Epithelial cell of proximal tubule (primary cell): ENCODE data around the gene C1QTNF5. TPM values are rescaled to one million over a fixed set of nuclear protein-coding genes. Genes with fewer than 3 reads are reported as not detected.

ENCODE experiments used
- DNase-seq: peaks from one replicate; pipeline ENCODE4 v3.0.0-alpha.2; 2011; ENCODE audit warnings: low read depth
- H3K4me3 ChIP-seq: 2 replicates; pipeline ENCODE4 v1.5.1; 2011; ENCODE audit warnings: low read depth, mild to moderate bottlenecking, low read length
- total RNA-seq: library from RNA; depleted of rRNA; stranded (reverse); fragments of >200 nt; gene quantifications from 2 replicates; pipeline ENCODE4 v1.2.3, GENCODE V29; 2015
- TF ChIP-seq, protein P1 (sequence below): conservative IDR thresholded peaks from 2 replicates; pipeline ENCODE4 v1.5.1; 2012; ENCODE audit warnings: low read depth, mild to moderate bottlenecking, low read length

C1QTNF5 gene
- total RNA-seq, 1 donor from 2014 or later: 1.8 TPM

DNA sequence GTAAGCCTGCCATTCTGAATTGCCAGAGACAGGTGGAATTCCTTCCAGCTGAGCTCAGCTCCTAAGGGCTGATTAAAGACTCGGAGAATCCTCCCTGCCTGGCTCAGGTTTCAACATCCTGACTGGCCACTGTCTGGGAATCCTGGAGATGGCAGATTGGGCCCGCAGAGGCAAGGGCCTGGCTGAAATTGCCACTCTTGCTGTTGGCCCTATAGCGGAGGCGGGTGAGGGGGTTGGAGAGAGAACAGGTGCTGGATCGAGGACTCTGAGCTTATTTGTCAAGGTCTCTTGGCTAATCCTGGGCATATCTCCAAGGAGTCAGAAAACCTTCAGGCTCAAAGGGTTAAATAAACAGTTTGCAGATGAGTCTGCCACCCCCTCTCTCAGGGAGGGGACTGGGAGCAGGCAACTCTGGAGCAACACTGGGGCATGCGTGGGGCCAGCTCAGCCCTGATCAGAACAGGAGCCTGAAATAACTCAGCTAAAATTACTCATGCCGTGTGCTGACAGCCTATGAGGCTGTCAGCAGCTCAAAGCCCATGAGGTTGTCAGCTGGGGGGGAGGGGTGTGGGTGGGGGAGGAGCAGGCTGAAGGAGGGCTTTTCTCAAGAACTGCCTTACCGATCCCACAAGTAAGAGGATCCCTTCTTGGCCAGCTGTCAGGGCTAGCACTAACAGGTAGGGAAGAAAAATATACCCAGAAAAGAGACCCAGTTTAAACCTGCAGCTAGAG is 20.5 kb upstream of the C1QTNF5 start:
- H3K4me3 ChIP-seq: peak overlapping the region; percentile 67
- TF ChIP-seq, protein P1, sequence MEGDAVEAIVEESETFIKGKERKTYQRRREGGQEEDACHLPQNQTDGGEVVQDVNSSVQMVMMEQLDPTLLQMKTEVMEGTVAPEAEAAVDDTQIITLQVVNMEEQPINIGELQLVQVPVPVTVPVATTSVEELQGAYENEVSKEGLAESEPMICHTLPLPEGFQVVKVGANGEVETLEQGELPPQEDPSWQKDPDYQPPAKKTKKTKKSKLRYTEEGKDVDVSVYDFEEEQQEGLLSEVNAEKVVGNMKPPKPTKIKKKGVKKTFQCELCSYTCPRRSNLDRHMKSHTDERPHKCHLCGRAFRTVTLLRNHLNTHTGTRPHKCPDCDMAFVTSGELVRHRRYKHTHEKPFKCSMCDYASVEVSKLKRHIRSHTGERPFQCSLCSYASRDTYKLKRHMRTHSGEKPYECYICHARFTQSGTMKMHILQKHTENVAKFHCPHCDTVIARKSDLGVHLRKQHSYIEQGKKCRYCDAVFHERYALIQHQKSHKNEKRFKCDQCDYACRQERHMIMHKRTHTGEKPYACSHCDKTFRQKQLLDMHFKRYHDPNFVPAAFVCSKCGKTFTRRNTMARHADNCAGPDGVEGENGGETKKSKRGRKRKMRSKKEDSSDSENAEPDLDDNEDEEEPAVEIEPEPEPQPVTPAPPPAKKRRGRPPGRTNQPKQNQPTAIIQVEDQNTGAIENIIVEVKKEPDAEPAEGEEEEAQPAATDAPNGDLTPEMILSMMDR: peak; percentile 10
- peak; percentile 87 for DNase-seq

- TF ChIP-seq, protein P1: no peak
- DNase-seq: no peak
- no peak overlapping the region for H3K4me3 ChIP-seq
Observed at GRCh38 chr11:119359365-119360214, 18.9 kb upstream of the C1QTNF5 start.

DNA sequence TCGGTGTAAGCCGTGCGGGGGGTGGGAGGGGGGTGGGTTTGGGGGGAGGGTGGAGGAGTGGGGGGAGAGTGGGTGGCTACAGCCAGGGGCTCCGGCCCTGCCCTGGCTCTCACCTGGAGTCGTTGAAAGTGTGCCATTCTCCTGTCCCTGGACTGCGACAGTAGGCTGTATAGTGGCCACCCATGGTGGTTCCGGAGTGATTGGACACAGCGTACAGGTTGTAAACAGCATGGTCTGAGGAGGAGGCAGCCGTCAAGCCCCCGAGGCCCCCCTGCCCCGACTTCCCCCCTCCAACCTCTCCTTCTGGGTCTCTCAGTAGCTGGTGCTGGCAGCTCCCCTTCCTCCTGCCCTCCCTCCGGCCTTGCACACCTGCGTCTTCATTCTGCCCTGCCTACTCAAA is 16.4 kb upstream of the C1QTNF5 start:
- H3K4me3 ChIP-seq: no peak overlapping the region
- DNase-seq: no peak
- TF ChIP-seq, protein P1: no peak

- TF ChIP-seq, protein P1: peak; percentile 79
- peak overlapping the region; percentile 39 for H3K4me3 ChIP-seq
- DNase-seq: no peak
Observed at GRCh38 chr11:119356349-119357031, 15.8 kb upstream of the C1QTNF5 start.

DNA sequence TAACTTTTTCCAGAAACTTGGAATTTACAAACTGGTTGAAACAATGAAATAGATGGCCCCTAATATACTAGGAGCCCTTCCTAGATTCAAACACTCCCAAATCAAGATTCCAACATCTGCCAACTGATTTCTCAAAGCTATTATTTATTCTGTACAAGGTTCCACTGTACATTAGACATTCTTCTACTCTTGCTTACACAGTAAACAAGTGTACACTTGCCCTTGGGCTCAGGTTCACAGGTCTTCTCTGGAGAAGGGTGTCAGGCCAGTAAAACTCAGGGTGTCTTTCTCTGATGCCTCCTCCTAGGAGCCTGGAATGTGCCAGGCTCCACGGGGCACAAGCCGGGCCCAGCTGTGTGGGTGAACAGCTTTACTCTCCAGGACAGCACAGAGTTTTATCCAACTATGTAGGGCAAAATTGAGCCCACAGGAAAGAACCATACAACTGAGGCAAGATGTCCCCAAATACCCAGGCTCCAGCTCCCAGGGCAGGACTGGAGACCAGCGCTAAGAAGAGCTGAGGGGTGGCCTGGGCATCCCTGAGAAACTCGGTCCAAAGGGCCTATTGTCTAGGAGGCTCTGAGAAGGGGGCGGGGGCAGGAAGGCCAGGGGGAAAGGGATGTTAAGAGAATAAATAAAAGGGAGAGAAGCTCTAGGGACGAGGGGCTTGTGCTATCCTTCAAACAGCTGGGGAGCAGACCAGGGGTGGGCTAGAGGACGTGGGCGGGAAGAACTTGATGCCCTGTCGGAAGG is 14.6 kb upstream of the C1QTNF5 start:
- H3K4me3 ChIP-seq: no peak overlapping the region
- TF ChIP-seq, protein P1: no peak
- no peak for DNase-seq

- TF ChIP-seq, protein P1: no peak
- no peak overlapping the region for H3K4me3 ChIP-seq
- DNase-seq: no peak
Observed at GRCh38 chr11:119352857-119353260, 12.2 kb upstream of the C1QTNF5 start.
